ENCODE data around the gene ZNF710. TPM values are rescaled to one million over a fixed set of nuclear protein-coding genes. Genes with fewer than 3 reads are reported as not detected.
A peak's percentile ranks its signal among the peaks of the same experiment; 100 is the strongest.
"Not testable (repeated sequence)": the region's sequence is repeated elsewhere in the genome, so short reads cannot be mapped to it uniquely, and the experiment has no call there.

ZNF710 gene
- total RNA-seq, 1 donor from 2014 or later: 129 TPM

DNA sequence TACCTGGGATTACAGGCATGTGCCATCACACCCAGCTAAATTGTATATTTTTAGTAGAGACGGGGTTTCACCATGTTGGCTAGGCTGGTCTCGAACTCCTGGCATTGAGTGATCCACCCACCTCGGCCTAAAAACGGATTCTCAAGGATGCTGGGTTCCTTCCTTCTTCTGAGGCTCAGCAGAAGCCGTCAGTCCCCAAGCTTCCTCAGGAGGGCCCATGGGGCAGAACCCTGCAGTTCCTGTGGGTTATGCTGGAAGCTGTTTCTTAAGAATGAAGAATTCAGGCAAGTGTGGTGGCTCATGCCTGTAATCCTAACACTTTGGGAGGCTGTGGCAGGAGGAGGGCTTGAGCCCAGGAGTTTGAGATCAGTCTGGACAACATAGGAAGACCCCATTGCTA is 29.0 kb upstream of the ZNF710 start:
- H3K9me3 Mint-ChIP-seq (ENCODE audit: unreplicated experiment): no peaks in the 10 kb centered on the region
- TF ChIP-seq, protein P1, sequence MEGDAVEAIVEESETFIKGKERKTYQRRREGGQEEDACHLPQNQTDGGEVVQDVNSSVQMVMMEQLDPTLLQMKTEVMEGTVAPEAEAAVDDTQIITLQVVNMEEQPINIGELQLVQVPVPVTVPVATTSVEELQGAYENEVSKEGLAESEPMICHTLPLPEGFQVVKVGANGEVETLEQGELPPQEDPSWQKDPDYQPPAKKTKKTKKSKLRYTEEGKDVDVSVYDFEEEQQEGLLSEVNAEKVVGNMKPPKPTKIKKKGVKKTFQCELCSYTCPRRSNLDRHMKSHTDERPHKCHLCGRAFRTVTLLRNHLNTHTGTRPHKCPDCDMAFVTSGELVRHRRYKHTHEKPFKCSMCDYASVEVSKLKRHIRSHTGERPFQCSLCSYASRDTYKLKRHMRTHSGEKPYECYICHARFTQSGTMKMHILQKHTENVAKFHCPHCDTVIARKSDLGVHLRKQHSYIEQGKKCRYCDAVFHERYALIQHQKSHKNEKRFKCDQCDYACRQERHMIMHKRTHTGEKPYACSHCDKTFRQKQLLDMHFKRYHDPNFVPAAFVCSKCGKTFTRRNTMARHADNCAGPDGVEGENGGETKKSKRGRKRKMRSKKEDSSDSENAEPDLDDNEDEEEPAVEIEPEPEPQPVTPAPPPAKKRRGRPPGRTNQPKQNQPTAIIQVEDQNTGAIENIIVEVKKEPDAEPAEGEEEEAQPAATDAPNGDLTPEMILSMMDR (IDR thresholded peaks at IDR 0.05; ENCODE audit: unreplicated experiment): no peak
- H3K27ac Mint-ChIP-seq (ENCODE audit: unreplicated experiment): no peak overlapping the region
- no peak overlapping the region for H3K4me3 Mint-ChIP-seq (ENCODE audit: unreplicated experiment)
- H3K27me3 Mint-ChIP-seq (ENCODE audit: unreplicated experiment): peaks cover 3% of the 10 kb centered on the region
- H3K4me1 Mint-ChIP-seq (ENCODE audit: unreplicated experiment): peaks cover 4% of the 10 kb centered on the region
- no peak for DNase-seq (ENCODE audit: low spot score)
- no peaks in the 10 kb centered on the region for H3K36me3 Mint-ChIP-seq (ENCODE audit: low read depth, unreplicated experiment)

DNA sequence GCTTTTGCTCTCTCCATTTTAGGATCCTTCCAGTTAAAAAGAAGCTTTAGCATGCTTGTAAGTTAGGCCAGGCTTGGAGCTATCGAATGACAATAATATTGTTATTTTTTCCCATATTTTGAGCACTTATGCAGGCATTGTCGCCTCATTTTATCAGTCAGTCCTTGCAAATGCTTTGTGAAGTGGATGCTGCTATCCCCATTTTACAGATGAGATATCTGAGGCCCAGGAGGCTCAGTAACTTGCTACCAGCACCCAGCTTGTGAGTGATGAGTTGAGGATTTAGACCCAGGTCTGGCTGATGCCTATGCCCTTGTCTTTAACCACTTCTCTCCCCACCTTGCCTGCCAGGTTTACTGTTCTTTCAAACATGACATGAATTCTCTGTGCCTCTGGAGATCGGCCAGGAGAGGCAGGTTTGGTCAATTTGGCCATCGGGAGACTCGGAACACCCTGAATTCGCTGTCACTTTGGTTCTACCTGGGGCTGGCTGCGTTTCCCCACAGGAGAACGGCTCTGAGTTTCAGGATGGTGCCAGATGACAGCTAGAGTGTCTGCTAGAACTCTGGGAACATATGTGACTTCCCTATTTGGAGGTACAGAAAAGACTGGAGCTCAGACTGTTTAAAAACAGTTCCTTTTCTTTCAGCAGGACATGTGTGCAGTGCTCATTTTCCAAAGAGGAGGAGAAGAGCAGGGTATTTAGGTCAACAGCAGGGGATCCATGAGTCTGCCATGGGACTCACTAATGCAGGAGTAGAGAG is 25.5 kb upstream of the ZNF710 start:
- DNase-seq (ENCODE audit: low spot score): no peak
- TF ChIP-seq, protein P1 (IDR thresholded peaks at IDR 0.05; ENCODE audit: unreplicated experiment): no peak
- no peak overlapping the region for H3K4me3 Mint-ChIP-seq (ENCODE audit: unreplicated experiment)
- H3K4me1 Mint-ChIP-seq (ENCODE audit: unreplicated experiment): peaks cover 4% of the 10 kb centered on the region
- peaks cover 4% of the 10 kb centered on the region for H3K27me3 Mint-ChIP-seq (ENCODE audit: unreplicated experiment)
- H3K27ac Mint-ChIP-seq (ENCODE audit: unreplicated experiment): no peak overlapping the region
- peaks cover 3% of the 10 kb centered on the region for H3K36me3 Mint-ChIP-seq (ENCODE audit: low read depth, unreplicated experiment)
- H3K9me3 Mint-ChIP-seq (ENCODE audit: unreplicated experiment): no peaks in the 10 kb centered on the region

DNA sequence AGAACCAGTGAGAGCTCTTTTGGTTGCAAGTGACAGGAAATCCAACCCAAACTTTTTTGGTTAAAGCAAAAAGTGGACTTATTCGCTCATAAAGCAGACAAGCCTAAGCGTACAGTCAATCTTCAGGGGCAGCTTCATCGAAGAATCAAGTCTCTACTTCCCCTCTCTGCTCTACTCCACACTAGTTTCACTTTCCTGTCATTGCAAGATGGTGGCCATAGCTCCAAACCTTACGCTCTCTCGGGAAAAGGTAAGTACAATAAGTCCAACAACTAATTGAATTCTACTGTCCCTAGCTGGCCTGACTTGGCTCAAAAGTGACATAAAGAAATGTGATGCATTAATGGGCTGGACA is 24.9 kb upstream of the ZNF710 start:
- Mint-ChIP-seq H3K27ac (ENCODE audit: unreplicated experiment) (no peak overlapping the region), H3K4me3 (ENCODE audit: unreplicated experiment) (no peak overlapping the region), H3K9me3 (ENCODE audit: unreplicated experiment) (no peaks in the 10 kb centered on the region), H3K27me3 (ENCODE audit: unreplicated experiment) (peaks cover 4% of the 10 kb centered on the region), H3K36me3 (ENCODE audit: low read depth, unreplicated experiment) (peaks cover 3% of the 10 kb centered on the region), H3K4me1 (ENCODE audit: unreplicated experiment) (peaks cover 4% of the 10 kb centered on the region)
- DNase-seq (ENCODE audit: low spot score): no peak
- TF ChIP-seq, protein P1 (IDR thresholded peaks at IDR 0.05; ENCODE audit: unreplicated experiment): no peak

DNA sequence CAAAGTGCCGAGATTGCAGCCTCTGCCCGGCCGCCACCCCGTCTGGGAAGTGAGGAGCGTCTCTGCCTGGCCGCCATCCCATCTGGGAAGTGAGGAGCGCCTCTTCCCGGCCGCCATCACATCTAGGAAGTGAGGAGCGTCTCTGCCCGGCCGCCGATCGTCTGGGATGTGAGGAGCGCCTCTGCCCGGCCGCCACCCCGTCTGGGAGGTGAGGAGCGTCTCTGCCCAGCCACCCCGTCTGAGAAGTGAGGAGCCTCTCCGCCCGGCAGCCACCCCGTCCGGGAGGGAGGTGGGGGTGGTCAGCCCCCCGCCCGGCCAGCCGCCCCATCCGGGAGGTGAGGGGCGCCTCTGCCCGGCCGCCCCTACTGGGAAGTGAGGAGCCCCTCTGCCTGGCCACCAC is 23.3 kb upstream of the ZNF710 start:
- H3K27me3 Mint-ChIP-seq (ENCODE audit: unreplicated experiment); H3K36me3 Mint-ChIP-seq (ENCODE audit: low read depth, unreplicated experiment); H3K4me1 Mint-ChIP-seq (ENCODE audit: unreplicated experiment); DNase-seq (ENCODE audit: low spot score); H3K9me3 Mint-ChIP-seq (ENCODE audit: unreplicated experiment); H3K4me3 Mint-ChIP-seq (ENCODE audit: unreplicated experiment); H3K27ac Mint-ChIP-seq (ENCODE audit: unreplicated experiment): not testable (repeated sequence)

DNA sequence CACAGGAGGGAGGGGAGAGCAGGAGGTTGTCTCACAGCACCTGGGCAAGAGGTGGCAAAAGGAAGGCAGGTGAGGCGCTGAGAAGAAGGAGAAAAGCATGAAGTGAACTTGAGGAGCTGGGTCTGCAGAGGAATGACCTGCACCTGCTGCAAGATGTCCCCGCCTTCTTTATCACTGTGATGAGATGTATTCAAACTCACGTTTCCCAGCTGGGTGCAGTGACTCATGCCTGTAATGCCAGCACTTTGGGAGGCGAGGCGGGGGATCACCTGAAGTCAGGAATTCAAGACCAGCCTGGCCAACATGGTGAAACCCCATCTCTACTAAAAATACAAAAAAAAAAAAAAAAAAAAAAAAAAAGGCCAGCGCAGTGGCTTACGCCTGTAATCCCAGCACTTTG is 22.2 kb upstream of the ZNF710 start:
- Mint-ChIP-seq H3K36me3 (ENCODE audit: low read depth, unreplicated experiment) (peaks cover 3% of the 10 kb centered on the region), H3K4me3 (ENCODE audit: unreplicated experiment) (no peak overlapping the region), H3K9me3 (ENCODE audit: unreplicated experiment) (no peaks in the 10 kb centered on the region), H3K27me3 (ENCODE audit: unreplicated experiment) (peaks cover 4% of the 10 kb centered on the region), H3K27ac (ENCODE audit: unreplicated experiment) (peak overlapping the region; percentile 73), H3K4me1 (ENCODE audit: unreplicated experiment) (peaks cover 4% of the 10 kb centered on the region)
- TF ChIP-seq, protein P1 (IDR thresholded peaks at IDR 0.05; ENCODE audit: unreplicated experiment): no peak
- DNase-seq (ENCODE audit: low spot score): no peak
